GM20000 (cell line): ENCODE results near the gene NEFH.

Experiments
- DNase-seq: peaks from one replicate; pipeline ENCODE4 v3.0.0; 2012; ENCODE audit warnings: low spot score
- TF ChIP-seq, protein P1 (sequence below): IDR thresholded peaks from 2 replicates; pipeline ENCODE4 v1.5.1; 2012; ENCODE audit warnings: mild to moderate bottlenecking, control low read depth; ENCODE audit errors: extremely low read depth, missing control alignments

Gene NEFH

DNA sequence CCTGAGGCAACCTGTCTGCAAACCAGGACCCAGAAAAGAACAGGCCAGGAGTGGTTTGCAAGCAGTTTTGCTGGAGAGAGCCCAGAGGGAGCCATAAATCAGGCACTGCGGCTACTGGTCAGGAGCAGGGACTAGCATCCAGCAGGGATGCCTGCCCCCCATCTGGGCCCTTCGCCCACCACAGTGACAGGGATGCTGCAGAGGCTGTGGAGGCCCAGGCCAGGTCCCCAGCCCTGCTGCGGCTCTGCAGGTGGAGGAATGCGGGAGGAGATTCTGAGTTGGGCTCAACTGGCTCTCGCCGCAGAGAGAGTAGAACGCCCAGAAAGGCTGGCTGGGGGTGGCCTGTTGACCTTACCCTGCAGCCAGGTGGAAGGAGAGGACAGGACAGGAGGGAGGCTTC lies 16.4 kb upstream of the NEFH start:
- DNase-seq, result no peak
- TF ChIP-seq, protein P1, sequence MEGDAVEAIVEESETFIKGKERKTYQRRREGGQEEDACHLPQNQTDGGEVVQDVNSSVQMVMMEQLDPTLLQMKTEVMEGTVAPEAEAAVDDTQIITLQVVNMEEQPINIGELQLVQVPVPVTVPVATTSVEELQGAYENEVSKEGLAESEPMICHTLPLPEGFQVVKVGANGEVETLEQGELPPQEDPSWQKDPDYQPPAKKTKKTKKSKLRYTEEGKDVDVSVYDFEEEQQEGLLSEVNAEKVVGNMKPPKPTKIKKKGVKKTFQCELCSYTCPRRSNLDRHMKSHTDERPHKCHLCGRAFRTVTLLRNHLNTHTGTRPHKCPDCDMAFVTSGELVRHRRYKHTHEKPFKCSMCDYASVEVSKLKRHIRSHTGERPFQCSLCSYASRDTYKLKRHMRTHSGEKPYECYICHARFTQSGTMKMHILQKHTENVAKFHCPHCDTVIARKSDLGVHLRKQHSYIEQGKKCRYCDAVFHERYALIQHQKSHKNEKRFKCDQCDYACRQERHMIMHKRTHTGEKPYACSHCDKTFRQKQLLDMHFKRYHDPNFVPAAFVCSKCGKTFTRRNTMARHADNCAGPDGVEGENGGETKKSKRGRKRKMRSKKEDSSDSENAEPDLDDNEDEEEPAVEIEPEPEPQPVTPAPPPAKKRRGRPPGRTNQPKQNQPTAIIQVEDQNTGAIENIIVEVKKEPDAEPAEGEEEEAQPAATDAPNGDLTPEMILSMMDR, result no peak

DNA sequence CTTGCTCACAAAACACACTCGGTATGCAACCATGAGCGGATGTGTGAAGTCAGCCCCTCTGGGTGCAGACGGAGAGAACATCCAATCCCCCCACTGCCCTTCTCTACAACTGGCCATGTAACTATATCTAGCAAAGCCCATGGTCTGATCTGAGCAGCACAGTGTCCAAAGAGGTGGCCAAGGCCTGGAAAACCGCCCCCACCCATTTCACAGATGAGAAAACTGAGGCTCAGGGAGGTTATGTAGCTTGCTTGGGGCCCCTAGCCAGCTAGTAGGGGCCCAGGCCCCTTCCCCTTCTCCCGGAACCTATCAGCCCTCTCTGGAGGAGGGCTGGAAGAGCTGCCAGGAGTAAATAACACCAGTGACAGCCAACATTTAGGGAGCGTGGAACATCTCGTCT lies 15.4 kb upstream of the NEFH start:
- TF ChIP-seq, protein P1, result no peak
- no peak for DNase-seq

- TF ChIP-seq, protein P1, result no peak
- no peak for DNase-seq
Measured at GRCh38 chr22:29469755-29470154, 10.3 kb upstream of the NEFH start.

DNA sequence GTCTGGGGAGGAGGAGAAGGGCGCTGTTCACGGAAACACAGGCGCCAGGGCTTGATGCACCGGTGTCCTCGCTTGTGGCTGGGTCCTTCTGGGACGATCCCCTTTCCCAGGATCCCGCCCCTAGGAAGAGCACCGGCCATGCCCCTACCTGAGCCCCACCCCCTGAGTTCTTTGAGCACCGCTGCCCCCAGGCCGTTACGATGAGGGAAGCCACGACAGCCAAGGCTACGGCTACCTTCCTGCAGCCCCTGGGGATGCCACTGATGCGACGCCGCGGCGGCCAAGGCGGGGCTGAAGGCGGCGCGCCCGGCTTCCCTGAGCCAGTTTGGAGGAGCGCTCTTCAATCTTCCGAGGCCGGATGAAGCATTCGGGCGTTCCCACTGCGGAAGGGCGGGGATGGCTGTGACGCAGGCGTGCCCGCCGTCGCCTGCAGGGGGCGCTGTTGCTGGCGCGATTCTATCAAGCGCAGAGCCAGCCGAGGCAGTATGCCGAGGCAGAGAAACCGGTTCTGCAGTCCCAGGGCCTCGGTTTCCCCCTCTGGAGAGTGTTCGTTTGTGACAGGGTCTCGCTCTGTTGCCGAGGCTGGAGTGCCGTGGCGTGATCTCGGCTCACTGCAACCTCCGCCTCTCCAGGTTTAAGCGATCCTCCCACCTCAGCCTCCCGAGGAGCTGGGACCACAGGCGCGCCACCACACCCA lies 9.7 kb upstream of the NEFH start:
- TF ChIP-seq, protein P1, result peak; percentile 50
- peak; percentile 82 for DNase-seq

GRCh38 chr22:29473001-29473400 lies 7.0 kb upstream of the NEFH start:
- TF ChIP-seq, protein P1, result no peak
- DNase-seq, result no peak

- TF ChIP-seq, protein P1, result no peak
- DNase-seq, result no peak
Measured at GRCh38 chr22:29475550-29475949, 4.5 kb upstream of the NEFH start.

- TF ChIP-seq, protein P1, result no peak
Measured at GRCh38 chr22:29476116-29476515, 3.9 kb upstream of the NEFH start.

More at GRCh38 chr22:29476116-29476515, 3.9 kb upstream of the NEFH start:
- DNase-seq, result no peak
